Effector memory CD4-positive, alpha-beta T cell (primary cell): Measurements from ENCODE around the gene FTO.

Experiments
- DNase-seq, 3 donors: peaks; one replicate each; pipeline ENCODE4 v3.0.0-alpha.2; 2020
- H3K27ac ChIP-seq: 2 replicates; pipeline ENCODE4 v1.7.0; 2013; ENCODE audit warnings: mild to moderate bottlenecking, low read length, moderate library complexity; ENCODE audit not compliant: insufficient read depth, poor library complexity, severe bottlenecking
- H3K27me3 ChIP-seq: replicated peaks from 2 replicates; pipeline ENCODE4 v1.7.0; 2013; ENCODE audit warnings: mild to moderate bottlenecking, low read length; ENCODE audit not compliant: insufficient read depth, control insufficient read depth, poor library complexity, severe bottlenecking
- H3K36me3 ChIP-seq: 2 replicates; pipeline ENCODE4 v1.7.0; 2013; ENCODE audit warnings: mild to moderate bottlenecking, low read length, moderate library complexity; ENCODE audit not compliant: control insufficient read depth, insufficient read depth
- H3K4me1 ChIP-seq: 2 replicates; pipeline ENCODE4 v1.7.0; 2013; ENCODE audit warnings: low read length, mild to moderate bottlenecking; ENCODE audit not compliant: control insufficient read depth, insufficient read depth, poor library complexity, severe bottlenecking
- H3K4me3 ChIP-seq: 2 replicates; pipeline ENCODE4 v1.7.0; 2013; ENCODE audit warnings: low read length, low read depth, mild to moderate bottlenecking; ENCODE audit not compliant: insufficient read depth, poor library complexity, severe bottlenecking
- H3K9me3 ChIP-seq: 2 replicates; pipeline ENCODE4 v1.7.0; 2013; ENCODE audit warnings: mild to moderate bottlenecking, low read length, moderate library complexity; ENCODE audit not compliant: control insufficient read depth

The FTO gene

DNA sequence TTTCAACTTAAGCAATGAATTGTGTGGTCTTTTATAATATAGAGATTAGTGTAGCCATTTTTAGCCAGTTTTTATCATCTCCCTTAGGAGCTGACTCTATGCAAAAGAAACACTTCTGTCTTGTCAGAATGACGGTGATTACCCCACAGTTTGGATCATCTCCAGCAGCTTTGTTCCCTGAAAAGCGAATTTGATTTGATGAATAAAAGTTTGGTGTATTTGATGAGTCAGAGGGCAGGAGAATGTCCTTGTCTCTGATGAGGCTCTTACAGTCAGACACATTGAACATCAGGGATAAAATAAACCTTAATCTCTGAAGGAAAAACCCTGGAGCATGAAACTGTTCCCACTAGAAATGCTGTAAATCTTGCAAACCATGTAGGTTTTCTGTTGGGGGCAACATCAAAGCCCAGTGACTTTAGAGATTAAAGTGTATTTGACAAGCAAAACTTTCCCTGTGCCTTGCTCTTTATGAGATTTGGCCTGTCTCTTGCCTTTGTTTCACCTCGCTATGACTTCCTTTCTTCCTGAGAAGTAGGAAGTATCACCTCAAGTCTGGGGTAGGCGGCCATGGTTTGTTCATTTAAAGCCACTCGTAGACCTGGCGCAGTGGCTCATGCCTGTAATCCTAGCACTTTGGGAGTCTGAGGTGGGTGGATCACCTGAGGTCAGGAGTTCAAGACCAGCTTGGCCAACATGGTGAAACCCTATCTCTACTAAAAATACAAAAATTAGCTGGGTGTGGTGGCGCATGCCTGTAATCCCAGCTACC lies 209.3 kb downstream of the FTO start:
- H3K36me3 ChIP-seq, result no peaks in the 10 kb centered on the region
- H3K27me3 ChIP-seq, result no peaks in the 10 kb centered on the region
- no peak for DNase-seq
- peaks cover 10% of the 10 kb centered on the region for H3K4me1 ChIP-seq
- no peak overlapping the region for H3K27ac ChIP-seq
- no peaks in the 10 kb centered on the region for H3K9me3 ChIP-seq
- H3K4me3 ChIP-seq, result no peak overlapping the region

DNA sequence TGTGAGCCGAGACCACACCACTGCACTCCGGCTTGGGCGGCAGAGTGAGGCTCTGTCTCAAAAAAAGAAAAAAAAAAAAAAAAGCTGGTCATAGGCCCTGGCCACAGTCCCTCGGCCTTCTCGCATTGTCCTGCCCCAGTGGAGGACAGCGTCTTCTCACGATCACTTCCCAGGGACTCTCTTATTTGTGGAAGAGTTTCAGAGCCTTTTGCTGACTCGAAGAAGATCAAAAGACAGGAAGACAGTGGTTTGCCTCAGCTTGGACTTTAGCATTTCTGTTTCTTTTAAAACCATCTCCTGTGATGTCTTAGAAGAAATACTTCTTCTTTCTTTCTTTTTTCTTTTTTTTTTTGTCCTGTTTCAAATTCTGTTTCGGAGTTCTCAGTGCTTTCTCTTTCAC lies 210.0 kb downstream of the FTO start:
- H3K27me3 ChIP-seq, result no peaks in the 10 kb centered on the region
- no peaks in the 10 kb centered on the region for H3K36me3 ChIP-seq
- H3K27ac ChIP-seq, result no peak overlapping the region
- no peaks in the 10 kb centered on the region for H3K9me3 ChIP-seq
- no peak for DNase-seq
- no peak overlapping the region for H3K4me3 ChIP-seq
- peaks cover 10% of the 10 kb centered on the region for H3K4me1 ChIP-seq

DNA sequence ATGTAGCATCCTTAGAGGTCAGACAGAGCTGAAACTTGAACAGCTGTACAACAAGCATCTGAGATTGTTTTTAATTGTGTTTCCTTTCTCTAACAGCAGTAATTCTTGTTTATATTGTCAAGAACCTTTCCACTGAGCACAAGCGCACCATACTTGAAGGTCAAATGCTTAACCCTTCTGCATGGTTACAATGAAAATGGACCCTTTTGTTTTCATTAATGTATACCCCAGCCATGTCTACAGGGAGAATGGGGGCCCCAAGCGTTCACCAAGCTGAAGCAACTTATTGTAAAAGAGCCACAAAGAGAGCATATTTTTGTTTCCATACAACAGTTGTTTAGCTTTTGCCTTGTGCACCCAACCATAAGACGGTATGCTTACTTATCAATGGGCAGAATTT lies 210.8 kb downstream of the FTO start:
- H3K36me3 ChIP-seq, result no peaks in the 10 kb centered on the region
- H3K27me3 ChIP-seq, result no peaks in the 10 kb centered on the region
- no peaks in the 10 kb centered on the region for H3K9me3 ChIP-seq
- H3K27ac ChIP-seq, result no peak overlapping the region
- peaks cover 10% of the 10 kb centered on the region for H3K4me1 ChIP-seq
- no peak for DNase-seq
- H3K4me3 ChIP-seq, result no peak overlapping the region

DNA sequence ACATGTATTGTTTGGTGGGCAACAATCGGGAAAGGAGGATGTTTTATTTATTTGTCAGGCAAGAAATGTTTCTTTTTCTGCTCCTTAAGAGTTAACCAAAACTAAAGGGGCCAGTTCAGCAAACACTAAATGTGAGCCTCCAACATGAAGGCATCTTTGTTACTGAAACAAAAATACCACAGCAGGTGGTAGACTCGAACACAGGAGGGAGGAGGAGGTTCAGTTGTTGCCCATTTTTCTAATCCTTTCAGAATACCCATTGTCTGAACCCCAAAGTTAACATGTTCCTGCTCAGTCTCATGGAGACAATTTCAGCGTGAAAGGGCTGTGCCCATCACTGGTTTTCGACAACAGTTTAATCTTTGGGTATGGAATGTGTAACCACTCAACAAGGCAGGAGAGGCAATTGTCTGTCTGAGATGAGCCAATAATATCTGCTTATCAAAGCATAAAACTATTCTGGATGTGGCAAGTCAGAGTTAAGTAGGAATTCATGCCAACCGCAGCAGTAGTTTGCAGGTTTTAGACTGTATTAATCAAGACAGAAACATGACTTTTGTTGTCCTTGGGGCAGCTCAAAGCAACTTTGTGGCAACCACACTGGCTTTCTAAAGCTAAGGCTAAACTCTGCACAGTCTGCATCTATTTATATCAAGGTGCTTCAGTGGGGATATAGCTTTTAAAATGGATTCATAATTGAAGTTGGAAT lies 211.7 kb downstream of the FTO start:
- Histone ChIP-seq H3K9me3 (no peaks in the 10 kb centered on the region), H3K27ac (no peak overlapping the region), H3K36me3 (no peaks in the 10 kb centered on the region), H3K27me3 (no peaks in the 10 kb centered on the region), H3K4me1 (peaks cover 10% of the 10 kb centered on the region), H3K4me3 (no peak overlapping the region)
- DNase-seq, result no peak

DNA sequence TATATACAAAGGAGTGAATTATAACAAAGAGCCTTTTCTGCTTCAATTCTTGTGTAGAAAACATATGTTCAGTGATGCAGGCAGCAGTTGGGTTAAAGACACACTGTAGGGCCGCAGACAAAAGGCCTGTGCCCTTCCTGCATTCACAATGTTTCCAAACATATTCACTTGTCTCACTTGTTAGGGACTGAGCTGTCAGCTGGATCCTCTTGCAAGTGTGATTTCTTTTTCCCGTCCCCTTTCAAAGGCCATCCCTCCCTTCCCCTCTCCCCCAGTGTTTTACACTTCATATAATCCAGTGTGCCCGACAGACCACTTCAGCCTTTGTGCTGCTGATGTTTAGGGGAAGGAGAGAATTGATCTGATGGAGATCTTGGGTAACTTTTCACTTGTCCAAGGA lies 217.0 kb downstream of the FTO start:
- H3K4me3 ChIP-seq, result no peak overlapping the region
- no peaks in the 10 kb centered on the region for H3K27me3 ChIP-seq
- no peaks in the 10 kb centered on the region for H3K4me1 ChIP-seq
- no peak overlapping the region for H3K27ac ChIP-seq
- H3K9me3 ChIP-seq, result no peaks in the 10 kb centered on the region
- DNase-seq, result no peak
- H3K36me3 ChIP-seq, result no peaks in the 10 kb centered on the region

DNA sequence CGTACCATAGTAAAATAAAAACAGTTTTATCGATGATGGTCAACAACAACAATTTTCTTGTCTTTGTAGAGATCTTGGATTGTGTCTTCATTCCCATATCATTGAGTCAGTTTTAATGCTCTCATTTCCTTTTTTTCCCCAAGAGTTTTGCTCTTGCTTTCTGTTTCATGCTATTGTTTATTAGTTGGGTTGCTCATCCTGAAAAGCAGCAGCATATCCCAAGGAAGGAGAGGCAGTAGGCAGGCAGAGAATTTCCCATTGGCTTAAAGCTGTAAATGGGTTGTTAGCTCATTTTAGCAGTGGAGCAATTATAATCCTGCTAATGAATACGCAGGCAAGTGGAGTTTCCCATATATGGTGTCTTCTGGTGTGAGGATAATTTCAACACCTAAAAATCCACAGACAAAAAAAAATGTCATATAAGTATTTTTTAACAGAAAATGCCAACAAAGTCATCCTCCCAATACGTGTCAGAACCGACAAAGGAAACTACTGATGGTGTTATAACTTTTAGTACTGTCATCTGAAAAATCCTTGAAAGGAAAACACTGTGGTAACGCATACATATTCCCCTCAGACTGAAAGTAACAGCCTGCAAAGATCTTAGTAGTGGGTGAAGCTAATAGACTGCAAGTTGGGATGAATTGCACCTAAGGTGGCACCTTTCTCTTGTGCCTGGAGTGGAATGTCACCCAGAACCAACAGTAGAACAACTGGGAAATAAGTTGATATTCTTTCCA lies 218.3 kb downstream of the FTO start:
- no peak for DNase-seq
- Histone ChIP-seq H3K4me3 (no peak overlapping the region), H3K9me3 (no peaks in the 10 kb centered on the region), H3K4me1 (no peaks in the 10 kb centered on the region), H3K27me3 (no peaks in the 10 kb centered on the region), H3K36me3 (no peaks in the 10 kb centered on the region), H3K27ac (no peak overlapping the region)

DNA sequence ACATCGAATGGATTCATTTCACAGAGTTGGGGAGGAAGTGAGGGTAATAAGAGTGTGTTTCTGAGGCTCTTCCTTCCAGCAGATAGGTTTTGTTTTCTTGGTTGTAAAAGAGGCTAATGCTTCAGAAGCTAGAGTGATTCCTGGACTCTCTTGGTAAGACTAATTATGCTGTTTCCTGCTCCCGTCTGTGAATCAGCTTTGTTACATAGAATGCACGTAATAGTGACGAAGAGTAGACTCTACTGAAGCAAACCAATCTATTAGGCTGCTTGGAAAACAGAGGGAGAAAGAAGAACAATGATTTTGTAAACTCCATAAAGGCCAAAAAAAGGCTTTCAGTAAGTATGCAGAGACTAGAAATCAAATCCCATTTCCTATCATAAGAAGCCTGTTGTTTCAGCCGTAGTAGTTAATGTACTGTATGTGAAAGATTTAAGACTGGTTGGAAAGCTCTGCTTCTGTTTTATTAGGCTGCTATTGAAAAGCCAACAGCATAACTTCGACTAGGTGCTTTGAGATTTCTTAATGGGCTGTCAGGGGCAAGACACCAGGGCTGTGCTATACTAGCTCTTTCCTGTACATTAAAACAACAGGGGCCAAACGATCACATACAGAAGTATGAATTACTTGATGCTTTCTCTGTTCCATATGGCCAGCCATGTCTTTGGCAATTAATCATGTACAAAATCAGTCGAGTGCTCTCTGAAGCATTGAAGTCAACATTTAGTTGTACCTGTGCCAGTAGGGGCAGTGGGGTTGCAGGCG lies 219.0 kb downstream of the FTO start:
- Histone ChIP-seq H3K27me3 (no peaks in the 10 kb centered on the region), H3K27ac (no peak overlapping the region), H3K36me3 (no peaks in the 10 kb centered on the region), H3K4me3 (no peak overlapping the region), H3K9me3 (no peaks in the 10 kb centered on the region), H3K4me1 (no peaks in the 10 kb centered on the region)
- DNase-seq, result no peak

DNA sequence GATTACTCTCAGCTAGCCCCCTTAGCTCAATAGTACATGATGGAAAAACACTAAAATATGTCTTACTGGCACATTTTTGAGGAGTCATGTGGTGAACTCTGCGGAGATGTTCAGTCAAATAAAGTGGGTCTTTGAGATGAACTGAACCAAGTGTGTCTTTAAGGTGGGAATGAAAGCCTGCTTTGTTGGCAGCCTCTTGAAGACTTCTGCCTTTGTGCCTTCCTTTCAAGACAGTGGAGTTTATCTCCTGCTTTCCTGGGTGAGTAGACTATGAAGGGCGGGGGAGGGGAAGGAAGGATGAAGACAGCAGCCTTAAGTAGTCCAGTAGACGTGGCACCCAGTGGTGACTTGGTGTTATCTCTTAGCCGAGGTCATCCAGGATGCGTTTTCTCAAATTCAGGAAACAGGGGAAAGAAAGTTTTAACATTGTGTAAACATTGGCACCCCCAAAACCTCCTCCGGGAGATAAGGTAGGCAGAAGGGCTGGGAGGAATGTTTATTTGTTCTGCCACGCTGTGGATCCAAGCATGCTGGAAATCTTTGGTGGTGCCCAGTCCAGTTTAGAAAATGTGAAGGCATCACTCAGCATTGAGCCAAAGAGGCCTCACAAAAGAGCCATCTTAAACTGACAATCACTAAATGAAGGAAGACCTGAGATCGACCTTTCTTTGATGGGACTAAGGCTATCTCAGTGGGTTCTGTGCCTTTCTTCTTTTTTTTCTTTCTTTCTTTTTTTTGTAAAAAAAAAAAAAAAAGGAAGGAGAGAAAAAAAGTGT lies 220.6 kb downstream of the FTO start:
- H3K27ac ChIP-seq, result no peak overlapping the region
- H3K36me3 ChIP-seq, result no peaks in the 10 kb centered on the region
- H3K4me1 ChIP-seq, result no peaks in the 10 kb centered on the region
- no peaks in the 10 kb centered on the region for H3K9me3 ChIP-seq
- no peak overlapping the region for H3K4me3 ChIP-seq
- H3K27me3 ChIP-seq, result no peaks in the 10 kb centered on the region
- DNase-seq, result no peak

DNA sequence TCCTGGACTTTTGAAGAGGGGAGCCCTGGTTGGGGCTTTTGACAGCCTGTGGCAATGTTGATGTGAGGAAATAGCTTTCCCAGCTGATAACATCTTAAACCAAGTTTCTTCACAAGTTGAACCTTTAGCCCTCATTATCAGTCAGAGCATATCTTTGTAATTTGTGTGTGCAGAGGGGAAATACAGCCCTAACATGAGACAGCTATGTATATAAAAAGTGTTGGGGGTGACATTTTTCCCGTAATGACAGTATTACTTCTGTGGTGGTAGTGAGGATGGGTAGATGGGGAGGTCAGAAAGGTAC lies 221.1 kb downstream of the FTO start:
- Histone ChIP-seq H3K4me3 (no peak overlapping the region), H3K27me3 (no peaks in the 10 kb centered on the region), H3K36me3 (no peaks in the 10 kb centered on the region), H3K9me3 (no peaks in the 10 kb centered on the region), H3K4me1 (no peaks in the 10 kb centered on the region), H3K27ac (no peak overlapping the region)
- no peak for DNase-seq
